Duodenal mucosa (tissue), 2 donors: Measurements from ENCODE around the gene FRMD5.

Experiments
- H3K27ac ChIP-seq: one replicate; pipeline ENCODE4 v1.7.0; 2013; ENCODE audit warnings: low read depth, low read length
- H3K27me3 ChIP-seq, 2 donors: one replicate each; pipeline ENCODE4 v1.7.0; 2013; ENCODE audit warnings: low read length in 2 of 2, control low read depth in 1 of 2; ENCODE audit not compliant: insufficient read depth in 2 of 2, control insufficient read depth in 1 of 2
- H3K36me3 ChIP-seq, 2 donors: one replicate each; pipeline ENCODE4 v1.7.0; 2013; ENCODE audit warnings: low read length in 2 of 2, control low read depth in 1 of 2; ENCODE audit not compliant: insufficient read depth in 2 of 2, control insufficient read depth in 1 of 2
- H3K4me1 ChIP-seq, 2 donors: one replicate each; pipeline ENCODE4 v1.7.0; 2013; ENCODE audit warnings: low read length in 2 of 2, control low read depth in 1 of 2; ENCODE audit not compliant: insufficient read depth in 2 of 2, control insufficient read depth in 1 of 2
- H3K4me3 ChIP-seq, 2 donors: one replicate each; pipeline ENCODE4 v1.7.0; 2013; ENCODE audit warnings: low read length in 2 of 2, low read depth in 1 of 2
- H3K9ac ChIP-seq, 2 donors: one replicate each; pipeline ENCODE4 v1.7.0; 2013; ENCODE audit warnings: low read length in 2 of 2, low read depth in 1 of 2
- H3K9me3 ChIP-seq, 2 donors: one replicate each; pipeline ENCODE4 v1.7.0; 2013; ENCODE audit warnings: low read length in 2 of 2, control low read depth in 1 of 2; ENCODE audit not compliant: control insufficient read depth in 1 of 2

Gene FRMD5

GRCh38 chr15:43896543-43896942 is 298.5 kb downstream of the FRMD5 start:
- no peaks in the 10 kb centered on the region for H3K27me3 ChIP-seq
- H3K27ac ChIP-seq = no peak overlapping the region
- H3K4me1 ChIP-seq = no peaks in the 10 kb centered on the region
- no peak overlapping the region for H3K9ac ChIP-seq
- no peaks in the 10 kb centered on the region for H3K36me3 ChIP-seq
- H3K9me3 ChIP-seq = no peaks in the 10 kb centered on the region
- no peak overlapping the region for H3K4me3 ChIP-seq

- H3K9ac ChIP-seq = no peak overlapping the region
- H3K4me3 ChIP-seq = no peak overlapping the region
- H3K9me3 ChIP-seq = no peaks in the 10 kb centered on the region
- no peaks in the 10 kb centered on the region for H3K27me3 ChIP-seq
- no peaks in the 10 kb centered on the region for H3K4me1 ChIP-seq
- H3K36me3 ChIP-seq = no peaks in the 10 kb centered on the region
- no peak overlapping the region for H3K27ac ChIP-seq
These were observed 299.5 kb downstream of the FRMD5 start for GRCh38 chr15:43895586-43895985.

- H3K27me3 ChIP-seq = no peaks in the 10 kb centered on the region
- no peak overlapping the region for H3K27ac ChIP-seq
- peaks cover 9 to 16% of the 10 kb centered on the region in 2 donors for H3K4me1 ChIP-seq
- H3K4me3 ChIP-seq = no peak overlapping the region
- H3K9me3 ChIP-seq = no peaks in the 10 kb centered on the region
- H3K9ac ChIP-seq = no peak overlapping the region
- H3K36me3 ChIP-seq = no peaks in the 10 kb centered on the region
These were observed 301.1 kb downstream of the FRMD5 start for GRCh38 chr15:43893956-43894355.

GRCh38 chr15:43889042-43889441 is 306.0 kb downstream of the FRMD5 start:
- Histone ChIP-seq H3K9me3 (no peaks in the 10 kb centered on the region), H3K36me3 (no peaks in the 10 kb centered on the region), H3K4me3 (no peak overlapping the region), H3K4me1 (peaks cover 15 to 24% of the 10 kb centered on the region in 2 donors), H3K27me3 (no peaks in the 10 kb centered on the region), H3K9ac (no peak overlapping the region), H3K27ac (no peak overlapping the region)

GRCh38 chr15:43887901-43888300 is 307.2 kb downstream of the FRMD5 start:
- Histone ChIP-seq H3K27ac (no peak overlapping the region), H3K27me3 (no peaks in the 10 kb centered on the region), H3K9me3 (no peaks in the 10 kb centered on the region), H3K9ac (no peak overlapping the region), H3K4me1 (peaks cover 15 to 24% of the 10 kb centered on the region in 2 donors), H3K36me3 (no peaks in the 10 kb centered on the region), H3K4me3 (no peak overlapping the region)

- peaks cover 15 to 24% of the 10 kb centered on the region in 2 donors for H3K4me1 ChIP-seq
- no peaks in the 10 kb centered on the region for H3K9me3 ChIP-seq
- H3K9ac ChIP-seq = no peak overlapping the region
- no peaks in the 10 kb centered on the region for H3K36me3 ChIP-seq
- H3K27ac ChIP-seq = no peak overlapping the region
- no peak overlapping the region for H3K4me3 ChIP-seq
- no peaks in the 10 kb centered on the region for H3K27me3 ChIP-seq
These were observed 308.5 kb downstream of the FRMD5 start for GRCh38 chr15:43886558-43886957.

- Histone ChIP-seq H3K4me3 (no peak overlapping the region), H3K9me3 (no peaks in the 10 kb centered on the region), H3K4me1 (peaks cover 3 to 5% of the 10 kb centered on the region in 2 donors), H3K27me3 (no peaks in the 10 kb centered on the region), H3K27ac (no peak overlapping the region), H3K9ac (no peak overlapping the region), H3K36me3 (no peaks in the 10 kb centered on the region)
These were observed 311.5 kb downstream of the FRMD5 start for GRCh38 chr15:43883571-43883970.

GRCh38 chr15:43881944-43882343 is 313.1 kb downstream of the FRMD5 start:
- Histone ChIP-seq H3K36me3 (no peaks in the 10 kb centered on the region), H3K9ac (no peak overlapping the region), H3K27me3 (no peaks in the 10 kb centered on the region), H3K4me1 (no peaks in the 10 kb centered on the region), H3K27ac (no peak overlapping the region), H3K9me3 (no peaks in the 10 kb centered on the region), H3K4me3 (no peak overlapping the region)

- no peak overlapping the region for H3K4me3 ChIP-seq
- H3K27ac ChIP-seq = no peak overlapping the region
- no peak overlapping the region for H3K9ac ChIP-seq
- H3K27me3 ChIP-seq = no peaks in the 10 kb centered on the region
- no peaks in the 10 kb centered on the region for H3K4me1 ChIP-seq
- no peaks in the 10 kb centered on the region for H3K36me3 ChIP-seq
- no peaks in the 10 kb centered on the region for H3K9me3 ChIP-seq
These were observed 313.8 kb downstream of the FRMD5 start for GRCh38 chr15:43881245-43881644.

GRCh38 chr15:43880406-43881194 is 314.5 kb downstream of the FRMD5 start:
- H3K36me3 ChIP-seq = no peaks in the 10 kb centered on the region
- H3K9ac ChIP-seq = no peak overlapping the region
- no peak overlapping the region for H3K4me3 ChIP-seq
- H3K4me1 ChIP-seq = no peaks in the 10 kb centered on the region
- no peaks in the 10 kb centered on the region for H3K9me3 ChIP-seq
- no peak overlapping the region for H3K27ac ChIP-seq
- no peaks in the 10 kb centered on the region for H3K27me3 ChIP-seq
